Mesenchymal stem cell (in vitro differentiated cells and primary cell): ENCODE data around the gene MEMO1.
"Not testable (repeated sequence)": the region's sequence is repeated elsewhere in the genome, so short reads cannot be mapped to it uniquely, and the experiment has no call there.

Experiments
- DNase-seq: peaks from one replicate; pipeline ENCODE4 v3.0.0-alpha.2; 2013
- H2AFZ ChIP-seq: one replicate; pipeline ENCODE4 v1.6.1; 2013; ENCODE audit warnings: low read depth, mild to moderate bottlenecking, control low read depth, inconsistent platforms, low read length, moderate library complexity
- H2AK5ac ChIP-seq: 2 replicates; pipeline ENCODE4 v1.6.1; 2013; ENCODE audit warnings: low read length, moderate library complexity, mild to moderate bottlenecking, inconsistent platforms; ENCODE audit not compliant: severe bottlenecking
- H2BK120ac ChIP-seq: one replicate; pipeline ENCODE4 v1.6.1; 2013; ENCODE audit warnings: low read depth, mild to moderate bottlenecking, inconsistent platforms, low read length, moderate library complexity
- H2BK12ac ChIP-seq, 2 experiments: one replicate each; pipeline ENCODE4 v1.6.1; 2013; ENCODE audit warnings: inconsistent platforms in 2 of 2, low read length in 2 of 2, mild to moderate bottlenecking in 2 of 2, moderate library complexity in 2 of 2, control low read depth in 1 of 2
- H2BK15ac ChIP-seq: one replicate; pipeline ENCODE4 v1.6.1; 2013; ENCODE audit warnings: mild to moderate bottlenecking, low read depth, inconsistent platforms; ENCODE audit not compliant: poor library complexity, severe bottlenecking
- H2BK5ac ChIP-seq: 2 replicates; pipeline ENCODE4 v1.6.1; 2013; ENCODE audit warnings: low read depth, mild to moderate bottlenecking, low read length, control low read depth, inconsistent platforms; ENCODE audit not compliant: poor library complexity, severe bottlenecking
- H3K14ac ChIP-seq, 2 experiments: one replicate each; pipeline ENCODE4 v1.6.1; 2013; ENCODE audit warnings: inconsistent platforms in 2 of 2, low read length in 2 of 2, control low read depth in 1 of 2, mild to moderate bottlenecking in 1 of 2, moderate library complexity in 1 of 2
- H3K18ac ChIP-seq, 2 experiments: one replicate each; pipeline ENCODE4 v1.6.1; 2013; ENCODE audit warnings: inconsistent platforms in 2 of 2, low read length in 2 of 2, control low read depth in 1 of 2, low read depth in 1 of 2, mild to moderate bottlenecking in 1 of 2
- H3K23ac ChIP-seq, 2 experiments: one replicate each; pipeline ENCODE4 v1.6.1; 2013; ENCODE audit warnings: inconsistent platforms in 2 of 2, low read length in 2 of 2, mild to moderate bottlenecking in 2 of 2, moderate library complexity in 2 of 2, control low read depth in 1 of 2
- H3K27ac ChIP-seq: 2 replicates; pipeline ENCODE4 v1.5.1; 2013; ENCODE audit warnings: mild to moderate bottlenecking, moderate library complexity, low read length, control low read depth, inconsistent platforms; ENCODE audit not compliant: poor library complexity, severe bottlenecking
- H3K27me3 ChIP-seq, 2 experiments: 2 replicates each; pipeline versions ENCODE4 v1.6.1 to v1.7.0; 2013; ENCODE audit warnings: low read length in 2 of 2, mild to moderate bottlenecking in 2 of 2, moderate library complexity in 2 of 2, control low read depth in 1 of 2, inconsistent platforms in 1 of 2; ENCODE audit not compliant: control insufficient read depth in 1 of 2, insufficient read depth in 1 of 2
- H3K36me3 ChIP-seq, 2 experiments: 2 replicates each; pipeline versions ENCODE4 v1.6.1 to v1.7.0; 2013; ENCODE audit warnings: low read length in 2 of 2, control low read depth in 1 of 2, inconsistent platforms in 1 of 2, low read depth in 1 of 2, mild to moderate bottlenecking in 1 of 2; ENCODE audit not compliant: insufficient read depth in 2 of 2, control insufficient read depth in 1 of 2
- H3K4ac ChIP-seq, 2 experiments: one replicate each; pipeline ENCODE4 v1.6.1; 2013; ENCODE audit warnings: inconsistent platforms in 2 of 2, low read length in 2 of 2, mild to moderate bottlenecking in 2 of 2, moderate library complexity in 2 of 2, control low read depth in 1 of 2, low read depth in 1 of 2
- H3K4me1 ChIP-seq: 2 replicates; pipeline ENCODE4 v1.6.1; 2013; ENCODE audit warnings: low read depth, low read length, control low read depth; ENCODE audit not compliant: control insufficient read depth, insufficient read depth
- H3K4me2 ChIP-seq: 2 replicates; pipeline ENCODE4 v1.6.1; 2013; ENCODE audit warnings: low read length, mild to moderate bottlenecking, inconsistent platforms; ENCODE audit not compliant: poor library complexity, severe bottlenecking
- H3K4me3 ChIP-seq, 2 experiments: 2 replicates each; pipeline versions ENCODE4 v1.5.1 to v1.7.0; 2013; ENCODE audit warnings: low read length in 2 of 2, mild to moderate bottlenecking in 2 of 2, control low read depth in 1 of 2, low read depth in 1 of 2; ENCODE audit not compliant: insufficient read depth in 1 of 2
- H3K79me1 ChIP-seq: replicated peaks from 2 replicates; pipeline ENCODE4 v1.6.1; 2013; ENCODE audit warnings: mild to moderate bottlenecking, control low read depth, low read length, inconsistent platforms; ENCODE audit not compliant: poor library complexity, severe bottlenecking
- H3K9ac ChIP-seq: 2 replicates; pipeline ENCODE4 v1.7.0; 2013; ENCODE audit warnings: mild to moderate bottlenecking, low read length, moderate library complexity
- H3K9me3 ChIP-seq: 2 replicates; pipeline ENCODE4 v1.7.0; 2013; ENCODE audit warnings: mild to moderate bottlenecking, low read length; ENCODE audit not compliant: control insufficient read depth
- H4K8ac ChIP-seq: one replicate; pipeline ENCODE4 v1.6.1; 2013; ENCODE audit warnings: inconsistent platforms, mild to moderate bottlenecking, low read length, moderate library complexity
- H4K91ac ChIP-seq: one replicate; pipeline ENCODE4 v1.6.1; 2013; ENCODE audit warnings: mild to moderate bottlenecking, low read length, inconsistent platforms
- WGBS: methylation state at CpG from one replicate; pipeline ENCODE4 v1.1.7; 2013; ENCODE audit warnings: mixed read lengths; 5-methylcytosine and 5-hydroxymethylcytosine counted together

MEMO1 gene

GRCh38 chr2:31919499-31919898 lies 91.3 kb downstream of the MEMO1 start:
- Histone ChIP-seq H3K4me2 (no peak overlapping the region), H4K91ac (no peak overlapping the region), H3K36me3 (peaks cover 6 to 54% of the 10 kb centered on the region in 2 experiments), H2AFZ (no peak overlapping the region), H3K4ac (no peak overlapping the region), H3K9me3 (no peaks in the 10 kb centered on the region), H3K27me3 (no peaks in the 10 kb centered on the region), H3K18ac (no peak overlapping the region), H2BK12ac (no peak overlapping the region), H2AK5ac (no peak overlapping the region), H3K9ac (no peak overlapping the region), H3K14ac (no peak overlapping the region), H3K27ac (no peak overlapping the region), H2BK15ac (no peak overlapping the region), H3K23ac (no peak overlapping the region), H2BK120ac (no peak overlapping the region), H4K8ac (no peak overlapping the region), H2BK5ac (no peak overlapping the region), H3K79me1 (peaks cover 15% of the 10 kb centered on the region), H3K4me1 (no peaks in the 10 kb centered on the region), H3K4me3 (no peak overlapping the region)
- DNase-seq, result no peak
- WGBS, result 100% methylated on average over 1 of the region's 3 CpGs

- H2AK5ac ChIP-seq, result no peak overlapping the region
- H3K4ac ChIP-seq, result no peak overlapping the region
- no peak overlapping the region for H4K91ac ChIP-seq
- H2BK15ac ChIP-seq, result no peak overlapping the region
- H3K36me3 ChIP-seq, result peaks cover 15 to 58% of the 10 kb centered on the region in 2 experiments
- no peak overlapping the region for H2BK120ac ChIP-seq
- H2BK12ac ChIP-seq, result no peak overlapping the region
- H2BK5ac ChIP-seq, result no peak overlapping the region
- H2AFZ ChIP-seq, result no peak overlapping the region
- no peak overlapping the region for H3K4me3 ChIP-seq
- H3K4me2 ChIP-seq, result no peak overlapping the region
- H3K9ac ChIP-seq, result no peak overlapping the region
- H3K23ac ChIP-seq, result no peak overlapping the region
- H3K4me1 ChIP-seq, result no peaks in the 10 kb centered on the region
- no peaks in the 10 kb centered on the region for H3K27me3 ChIP-seq
- peaks cover 21% of the 10 kb centered on the region for H3K79me1 ChIP-seq
- no peak for DNase-seq
- H3K27ac ChIP-seq, result no peak overlapping the region
- H3K18ac ChIP-seq, result no peak overlapping the region
- no peak overlapping the region for H4K8ac ChIP-seq
- no peak overlapping the region for H3K14ac ChIP-seq
- H3K9me3 ChIP-seq, result peaks cover 4% of the 10 kb centered on the region
Observed at GRCh38 chr2:31909661-31910060, 101.1 kb downstream of the MEMO1 start.

- not testable (repeated sequence) for H4K8ac ChIP-seq, H2BK5ac ChIP-seq, H2BK12ac ChIP-seq, H3K27ac ChIP-seq, H3K9ac ChIP-seq, H3K4me2 ChIP-seq, H2AK5ac ChIP-seq, H3K23ac ChIP-seq, H4K91ac ChIP-seq, H3K4ac ChIP-seq, H3K9me3 ChIP-seq, H2BK15ac ChIP-seq, H2BK120ac ChIP-seq, H3K18ac ChIP-seq, H2AFZ ChIP-seq, H3K4me3 ChIP-seq, DNase-seq, H3K4me1 ChIP-seq, H3K27me3 ChIP-seq, H3K14ac ChIP-seq
- 98% methylated on average over 5 of the region's 6 CpGs for WGBS
- H3K79me1 ChIP-seq, result peaks cover 24% of the 10 kb centered on the region
- H3K36me3 ChIP-seq, result peaks cover 19 to 55% of the 10 kb centered on the region in 2 experiments
Observed at GRCh38 chr2:31907491-31907890, 103.3 kb downstream of the MEMO1 start.

GRCh38 chr2:31903109-31903780 lies 107.6 kb downstream of the MEMO1 start:
- Histone ChIP-seq H3K9me3 (peaks cover 6% of the 10 kb centered on the region), H3K36me3 (peaks cover 22 to 37% of the 10 kb centered on the region in 2 experiments), H3K27me3 (no peaks in the 10 kb centered on the region), H3K4ac (no peak overlapping the region), H2BK120ac (no peak overlapping the region), H3K18ac (no peak overlapping the region), H3K9ac (no peak overlapping the region), H3K79me1 (peaks cover 22% of the 10 kb centered on the region), H3K27ac (no peak overlapping the region), H2AFZ (no peak overlapping the region), H2BK12ac (no peak overlapping the region), H3K14ac (no peak overlapping the region), H4K91ac (no peak overlapping the region), H2BK15ac (no peak overlapping the region), H4K8ac (no peak overlapping the region), H3K4me1 (no peaks in the 10 kb centered on the region), H3K4me2 (no peak overlapping the region), H2AK5ac (no peak overlapping the region), H3K4me3 (no peak overlapping the region), H3K23ac (no peak overlapping the region), H2BK5ac (no peak overlapping the region)
- WGBS, result 100% methylated on average over 1 of the region's 4 CpGs
- DNase-seq, result no peak
